Fibroblast of lung (primary cell): ENCODE measurements around the gene DGAT2. TPM values are rescaled to one million over a fixed set of nuclear protein-coding genes. Genes with fewer than 3 reads are reported as not detected.

Source experiments
- DNase-seq, 2 donors: peaks; one replicate each; pipeline versions ENCODE4 v3.0.0 to v3.0.0-alpha.2; 2010; ENCODE audit warnings: low read depth in 2 of 2
- H2AFZ ChIP-seq: 2 replicates; pipeline ENCODE4 v1.5.1; 2012; ENCODE audit warnings: low read length, control low read depth, inconsistent platforms
- H3K27ac ChIP-seq: 2 replicates; pipeline ENCODE4 v1.5.1; 2011; ENCODE audit warnings: low read length, control low read depth; ENCODE audit not compliant: insufficient read depth
- H3K27me3 ChIP-seq: 2 replicates; pipeline ENCODE4 v1.5.1; 2011; ENCODE audit warnings: mild to moderate bottlenecking, low read length; ENCODE audit not compliant: control insufficient read depth, insufficient read depth
- H3K36me3 ChIP-seq: 2 replicates; pipeline ENCODE4 v1.5.1; 2011; ENCODE audit warnings: low read length; ENCODE audit not compliant: control insufficient read depth, insufficient read depth
- H3K4me1 ChIP-seq: 2 replicates; pipeline ENCODE4 v1.5.1; 2011; ENCODE audit warnings: low read length; ENCODE audit not compliant: control insufficient read depth, insufficient read depth; ENCODE audit errors: extremely low read depth
- H3K4me2 ChIP-seq: 2 replicates; pipeline ENCODE4 v1.5.1; 2011; ENCODE audit warnings: low read length, control low read depth; ENCODE audit not compliant: insufficient read depth; ENCODE audit errors: extremely low read depth
- H3K4me3 ChIP-seq, 4 experiments: fragments of 200-600 bp in 1 of 4; sonication (generic) in 1 of 4; replicated peaks in 1 of 4; 2 replicates each; pipeline ENCODE4 v1.5.1; 2011 to 2016; ENCODE audit warnings: low read length in 4 of 4, low read depth in 3 of 4, mild to moderate bottlenecking in 3 of 4, control low read depth in 2 of 4, inconsistent platforms in 1 of 4, mixed read lengths in 1 of 4; ENCODE audit not compliant: insufficient read depth in 1 of 4; ENCODE audit errors: control extremely low read depth in 1 of 4
- H3K79me2 ChIP-seq: 2 replicates; pipeline ENCODE4 v1.5.1; 2012; ENCODE audit warnings: mild to moderate bottlenecking, low read length, inconsistent platforms; ENCODE audit not compliant: control insufficient read depth, insufficient read depth
- H3K9ac ChIP-seq: 2 replicates; pipeline ENCODE4 v1.5.1; 2011; ENCODE audit warnings: mild to moderate bottlenecking, low read length, control low read depth; ENCODE audit not compliant: insufficient read depth
- H3K9me3 ChIP-seq: 2 replicates; pipeline ENCODE4 v1.5.1; 2012; ENCODE audit warnings: low read depth, low read length; ENCODE audit not compliant: control insufficient read depth, insufficient read depth
- H4K20me1 ChIP-seq: 2 replicates; pipeline ENCODE4 v1.5.1; 2011; ENCODE audit warnings: low read length; ENCODE audit not compliant: control insufficient read depth, insufficient read depth; ENCODE audit errors: extremely low read depth
- EZH2 ChIP-seq: IDR thresholded peaks from 2 replicates; pipeline ENCODE4 v1.5.1; 2012; ENCODE audit warnings: low read length, control low read depth, mild to moderate bottlenecking; ENCODE audit errors: missing control alignments
- polyA plus RNA-seq, 2 donors: library from polyadenylated mRNA; depleted of rRNA in 1 of 2; stranded (reverse) in 1 of 2; unstranded in 1 of 2; fragments of >200 nt; gene quantifications; 2 replicates each; pipeline ENCODE4 v1.2.1, GENCODE V29; 2011 to 2012; ENCODE audit warnings: missing spikeins in 1 of 2
- total RNA-seq: library from RNA; depleted of rRNA; stranded (reverse); fragments of >200 nt; gene quantifications from 2 replicates; pipeline ENCODE4 v1.2.1, GENCODE V29; 2014
- TF ChIP-seq, protein P1 (sequence below), 2 donors: IDR thresholded peaks in 1 of 2; conservative IDR thresholded peaks in 1 of 2; 1 replicate in 1 of 2; 2 replicates in 1 of 2; pipeline ENCODE4 v1.5.1; 2011 to 2012; ENCODE audit warnings: low read length in 2 of 2, control low read depth in 1 of 2, inconsistent platforms in 1 of 2, low read depth in 1 of 2, mild to moderate bottlenecking in 1 of 2

Gene DGAT2
- total and polyA plus RNA-seq, 2 donors (not counting 1 experiment from before 2014, with no cell fraction given), result 0.32 to 1.3 TPM

GRCh38 chr11:75790986-75791385, 22.4 kb downstream of the DGAT2 start:
- Histone ChIP-seq H2AFZ (no peak overlapping the region), H3K4me2 (no peak overlapping the region), H3K36me3 (no peaks in the 10 kb centered on the region), H3K4me1 (no peaks in the 10 kb centered on the region), H3K9me3 (no peaks in the 10 kb centered on the region), H3K27me3 (peaks cover 10% of the 10 kb centered on the region), H3K4me3 (no peak overlapping the region), H3K79me2 (no peaks in the 10 kb centered on the region), H4K20me1 (no peaks in the 10 kb centered on the region), H3K27ac (no peak overlapping the region), H3K9ac (no peak overlapping the region)
- TF ChIP-seq, protein P1, sequence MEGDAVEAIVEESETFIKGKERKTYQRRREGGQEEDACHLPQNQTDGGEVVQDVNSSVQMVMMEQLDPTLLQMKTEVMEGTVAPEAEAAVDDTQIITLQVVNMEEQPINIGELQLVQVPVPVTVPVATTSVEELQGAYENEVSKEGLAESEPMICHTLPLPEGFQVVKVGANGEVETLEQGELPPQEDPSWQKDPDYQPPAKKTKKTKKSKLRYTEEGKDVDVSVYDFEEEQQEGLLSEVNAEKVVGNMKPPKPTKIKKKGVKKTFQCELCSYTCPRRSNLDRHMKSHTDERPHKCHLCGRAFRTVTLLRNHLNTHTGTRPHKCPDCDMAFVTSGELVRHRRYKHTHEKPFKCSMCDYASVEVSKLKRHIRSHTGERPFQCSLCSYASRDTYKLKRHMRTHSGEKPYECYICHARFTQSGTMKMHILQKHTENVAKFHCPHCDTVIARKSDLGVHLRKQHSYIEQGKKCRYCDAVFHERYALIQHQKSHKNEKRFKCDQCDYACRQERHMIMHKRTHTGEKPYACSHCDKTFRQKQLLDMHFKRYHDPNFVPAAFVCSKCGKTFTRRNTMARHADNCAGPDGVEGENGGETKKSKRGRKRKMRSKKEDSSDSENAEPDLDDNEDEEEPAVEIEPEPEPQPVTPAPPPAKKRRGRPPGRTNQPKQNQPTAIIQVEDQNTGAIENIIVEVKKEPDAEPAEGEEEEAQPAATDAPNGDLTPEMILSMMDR (conservative IDR thresholded peaks at IDR 0.05 in 1 of 2, IDR thresholded peaks at IDR 0.05 in 1 of 2; ENCODE audit: low read depth in 1 of 2, low read length in 2 of 2), result no peak
- no peak for TF ChIP-seq EZH2
- DNase-seq, result no peak

DNA sequence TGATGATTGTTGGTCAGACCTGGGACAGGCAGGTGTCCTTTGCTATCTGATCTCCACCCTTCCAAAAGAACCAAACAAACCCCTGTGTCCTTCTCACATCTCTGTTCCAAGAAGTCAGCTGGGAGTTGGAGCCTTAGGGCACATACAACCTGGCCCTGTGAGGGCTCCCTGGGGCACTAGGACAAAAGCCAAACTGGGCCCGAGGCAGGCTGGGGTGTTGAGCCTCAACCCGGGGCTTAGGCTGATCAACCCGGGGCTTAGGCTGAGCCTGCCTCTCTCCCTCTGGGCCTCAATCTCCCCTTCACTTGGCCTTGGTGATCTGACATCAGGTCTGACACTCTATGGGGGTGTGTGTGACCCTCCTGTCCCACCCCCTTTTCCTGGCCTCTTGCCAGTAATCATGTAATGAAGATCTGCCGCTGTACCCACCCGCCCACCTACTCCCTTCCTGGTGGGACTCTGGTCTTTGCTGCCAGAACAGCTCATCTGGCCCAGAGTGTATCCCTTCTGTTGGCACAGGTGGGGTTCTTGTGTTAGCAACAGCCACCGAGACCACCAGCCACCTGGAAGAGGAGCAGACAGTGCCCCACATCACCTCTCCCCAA, 23.7 kb downstream of the DGAT2 start:
- Histone ChIP-seq H3K36me3 (no peaks in the 10 kb centered on the region), H3K27ac (no peak overlapping the region), H4K20me1 (no peaks in the 10 kb centered on the region), H3K4me1 (no peaks in the 10 kb centered on the region), H3K4me2 (no peak overlapping the region), H2AFZ (no peak overlapping the region), H3K4me3 (no peak overlapping the region), H3K27me3 (peaks cover 10% of the 10 kb centered on the region), H3K9me3 (no peaks in the 10 kb centered on the region), H3K9ac (no peak overlapping the region), H3K79me2 (no peaks in the 10 kb centered on the region)
- DNase-seq, result no peak
- TF ChIP-seq, protein P1 (conservative IDR thresholded peaks at IDR 0.05 in 1 of 2, IDR thresholded peaks at IDR 0.05 in 1 of 2; ENCODE audit: low read depth in 1 of 2, low read length in 2 of 2), result no peak
- no peak for TF ChIP-seq EZH2

GRCh38 chr11:75792997-75793800, 24.6 kb downstream of the DGAT2 start:
- DNase-seq, result no peak

More at GRCh38 chr11:75792997-75793800, 24.6 kb downstream of the DGAT2 start:
- H3K9ac ChIP-seq, result no peak overlapping the region
- no peak overlapping the region for H3K4me2 ChIP-seq
- no peak overlapping the region for H3K4me3 ChIP-seq
- no peaks in the 10 kb centered on the region for H3K79me2 ChIP-seq
- no peak overlapping the region for H3K27ac ChIP-seq
- H3K9me3 ChIP-seq, result no peaks in the 10 kb centered on the region
- no peak overlapping the region for H2AFZ ChIP-seq
- peaks cover 8% of the 10 kb centered on the region for H3K27me3 ChIP-seq
- no peak for TF ChIP-seq EZH2
- TF ChIP-seq, protein P1 (conservative IDR thresholded peaks at IDR 0.05 in 1 of 2, IDR thresholded peaks at IDR 0.05 in 1 of 2; ENCODE audit: low read depth in 1 of 2, low read length in 2 of 2), result no peak
- no peaks in the 10 kb centered on the region for H3K36me3 ChIP-seq
- no peaks in the 10 kb centered on the region for H3K4me1 ChIP-seq
- H4K20me1 ChIP-seq, result no peaks in the 10 kb centered on the region
